Cardiac muscle cell (in vitro differentiated cells and primary cell): Measurements from ENCODE around the gene RLN3. TPM values are rescaled to one million over a fixed set of nuclear protein-coding genes. Genes with fewer than 3 reads are reported as not detected.

Experiments used
- DNase-seq, 2 donors: peaks; one replicate each; pipeline versions ENCODE4 v3.0.0 to v3.0.0-alpha.2; 2010 to 2017; ENCODE audit warnings: low read depth in 1 of 2, low spot score in 1 of 2
- H3K27ac ChIP-seq: fragments of 200-600 bp; sonication (generic); 2 replicates; pipeline ENCODE4 v1.5.1; 2016
- H3K27me3 ChIP-seq: fragments of 200-600 bp; sonication (generic); 2 replicates; pipeline ENCODE4 v1.6.0; 2016; ENCODE audit warnings: control low read depth
- H3K36me3 ChIP-seq: fragments of 200-600 bp; sonication (generic); 2 replicates; pipeline ENCODE4 v1.5.1; 2016; ENCODE audit warnings: control low read depth
- H3K4me1 ChIP-seq: fragments of 200-600 bp; sonication (generic); 2 replicates; pipeline ENCODE4 v1.8.1; 2017; ENCODE audit warnings: low read depth, mild to moderate bottlenecking, mixed run types
- H3K4me3 ChIP-seq: fragments of 200-600 bp; sonication (generic); 2 replicates; pipeline ENCODE4 v1.5.1; 2016; ENCODE audit warnings: mild to moderate bottlenecking
- H3K9me3 ChIP-seq: fragments of 200-600 bp; sonication (generic); 2 replicates; pipeline ENCODE4 v1.5.1; 2017; ENCODE audit warnings: low read depth, mild to moderate bottlenecking, control low read depth
- polyA plus RNA-seq: library from polyadenylated mRNA; unstranded; fragments of >200 nt; fragmentation: Nextera tagmentation; extraction: Ambion mirVana; gene quantifications from 2 replicates; pipeline ENCODE4 v1.2.1, GENCODE V29; 2016
- total RNA-seq: library from RNA; depleted of rRNA; stranded (reverse); fragments of >200 nt; gene quantifications from 2 replicates; pipeline ENCODE4 v1.2.3, GENCODE V29; 2016
- TF ChIP-seq, protein P1 (sequence below): IDR thresholded peaks from 2 replicates; pipeline ENCODE4 v1.5.1; 2012; ENCODE audit warnings: low read depth, mild to moderate bottlenecking, low read length

Gene RLN3
- not detected in 2 replicates for total RNA-seq
- polyA plus RNA-seq: 0.44 TPM in 1 of 2 replicates, not detected in the other

DNA sequence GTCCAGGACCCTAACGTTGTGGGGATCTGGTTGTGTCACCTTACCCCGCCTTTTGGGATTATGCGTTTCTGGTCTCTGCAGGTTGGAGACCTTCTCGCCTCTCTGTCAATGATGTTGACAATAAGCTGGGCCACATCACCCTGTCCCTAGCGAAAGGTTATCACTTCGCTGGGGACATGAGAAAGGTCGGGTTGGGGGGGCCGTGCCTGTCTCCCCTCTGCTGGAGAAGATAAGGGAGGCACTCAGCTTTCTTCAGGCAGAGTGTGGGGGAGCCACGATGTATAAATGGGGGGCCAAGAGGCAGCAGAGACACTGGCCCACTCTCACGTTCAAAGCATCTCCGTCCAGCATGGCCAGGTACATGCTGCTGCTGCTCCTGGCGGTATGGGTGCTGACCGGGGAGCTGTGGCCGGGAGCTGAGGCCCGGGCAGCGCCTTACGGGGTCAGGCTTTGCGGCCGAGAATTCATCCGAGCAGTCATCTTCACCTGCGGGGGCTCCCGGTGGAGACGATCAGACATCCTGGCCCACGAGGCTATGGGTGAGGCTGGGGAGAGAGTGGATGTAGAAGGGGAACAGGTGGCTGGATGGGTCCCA, at the start of gene RLN3:
RLN3 (plus strand) TSS at position 293 of the 595 bp plus-strand sequence; CDS start at position 350, 57 bp downstream.
- TF ChIP-seq, protein P1, sequence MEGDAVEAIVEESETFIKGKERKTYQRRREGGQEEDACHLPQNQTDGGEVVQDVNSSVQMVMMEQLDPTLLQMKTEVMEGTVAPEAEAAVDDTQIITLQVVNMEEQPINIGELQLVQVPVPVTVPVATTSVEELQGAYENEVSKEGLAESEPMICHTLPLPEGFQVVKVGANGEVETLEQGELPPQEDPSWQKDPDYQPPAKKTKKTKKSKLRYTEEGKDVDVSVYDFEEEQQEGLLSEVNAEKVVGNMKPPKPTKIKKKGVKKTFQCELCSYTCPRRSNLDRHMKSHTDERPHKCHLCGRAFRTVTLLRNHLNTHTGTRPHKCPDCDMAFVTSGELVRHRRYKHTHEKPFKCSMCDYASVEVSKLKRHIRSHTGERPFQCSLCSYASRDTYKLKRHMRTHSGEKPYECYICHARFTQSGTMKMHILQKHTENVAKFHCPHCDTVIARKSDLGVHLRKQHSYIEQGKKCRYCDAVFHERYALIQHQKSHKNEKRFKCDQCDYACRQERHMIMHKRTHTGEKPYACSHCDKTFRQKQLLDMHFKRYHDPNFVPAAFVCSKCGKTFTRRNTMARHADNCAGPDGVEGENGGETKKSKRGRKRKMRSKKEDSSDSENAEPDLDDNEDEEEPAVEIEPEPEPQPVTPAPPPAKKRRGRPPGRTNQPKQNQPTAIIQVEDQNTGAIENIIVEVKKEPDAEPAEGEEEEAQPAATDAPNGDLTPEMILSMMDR: no peak
- H3K36me3 ChIP-seq: no peaks in the 10 kb centered on the region
- H3K27ac ChIP-seq: no peak within 1 kb of the TSS
- H3K4me3 ChIP-seq: no peak within 1 kb of the TSS
- H3K27me3 ChIP-seq: no peaks in the 10 kb centered on the region
- no peaks in the 10 kb centered on the region for H3K9me3 ChIP-seq
- DNase-seq: no peak
- no peaks in the 10 kb centered on the region for H3K4me1 ChIP-seq

DNA sequence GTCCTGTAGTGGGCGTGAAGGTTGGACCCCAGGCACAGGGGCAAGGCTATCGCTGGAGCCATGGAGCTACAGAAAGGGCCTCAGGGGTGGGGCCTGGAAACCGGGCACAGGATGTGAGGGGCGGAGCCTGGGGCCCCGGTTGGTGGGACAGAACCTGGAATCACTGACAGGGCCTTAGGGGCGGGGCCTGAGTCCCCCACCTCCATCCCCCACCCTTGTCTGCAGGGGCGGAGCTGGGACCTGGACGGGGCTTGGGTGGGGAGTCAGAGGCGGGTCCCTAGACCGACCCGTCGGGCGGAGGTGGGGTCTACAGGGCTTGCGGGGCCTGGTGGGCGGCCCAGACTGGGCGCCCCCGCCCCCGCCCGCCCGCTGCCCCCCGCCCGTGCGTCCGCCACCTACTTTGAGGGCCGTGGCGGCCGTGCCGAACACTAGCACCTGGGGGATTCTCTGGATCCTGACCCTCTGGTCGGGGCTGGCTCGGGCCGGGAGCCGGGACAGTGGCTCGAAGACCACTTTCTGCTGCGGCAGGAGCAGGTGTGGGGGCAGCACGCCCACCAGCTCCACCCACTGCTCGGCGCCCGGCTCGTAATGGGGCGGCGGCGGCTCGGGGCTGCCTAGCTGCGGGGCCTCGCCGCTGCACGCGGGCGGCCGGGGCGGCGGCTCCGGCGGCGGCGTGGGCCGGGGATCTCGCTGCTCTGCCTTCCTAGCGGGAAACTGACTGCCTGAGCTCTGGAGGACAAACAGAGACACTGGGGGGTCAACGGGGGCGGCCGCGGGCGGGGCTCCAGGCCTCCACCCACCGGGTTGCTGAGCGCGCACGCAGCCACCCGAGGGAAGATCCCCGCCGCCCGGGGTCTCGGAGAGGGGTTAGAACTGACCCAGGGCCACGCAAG, 49.4 kb upstream of the RLN3 start:
- H3K36me3 ChIP-seq: no peaks in the 10 kb centered on the region
- peak; percentile 77 to 83 for DNase-seq
- TF ChIP-seq, protein P1: no peak
- no peak overlapping the region for H3K27ac ChIP-seq
- no peaks in the 10 kb centered on the region for H3K9me3 ChIP-seq
- H3K4me3 ChIP-seq: peak overlapping the region; percentile 28
- H3K27me3 ChIP-seq: no peaks in the 10 kb centered on the region
- peaks cover 7% of the 10 kb centered on the region for H3K4me1 ChIP-seq

DNA sequence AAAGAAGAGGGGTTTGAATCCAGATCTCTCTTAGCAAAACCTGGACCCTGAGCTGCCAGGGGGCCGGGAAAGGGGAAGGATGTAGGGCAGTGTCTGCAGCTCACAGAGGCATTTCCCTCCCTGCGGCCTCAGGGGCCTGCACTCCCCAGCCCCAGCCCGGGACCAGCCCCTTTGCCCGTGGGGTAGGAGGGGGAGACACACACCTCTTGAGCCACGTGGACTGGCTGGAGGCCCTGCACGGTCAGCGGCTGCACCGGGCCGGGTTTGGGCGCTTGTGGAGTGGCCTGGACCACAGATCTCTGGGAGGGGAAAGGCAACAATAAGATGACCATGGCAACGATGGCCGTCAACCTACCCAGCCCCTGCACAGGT, 48.7 kb upstream of the RLN3 start:
- H3K36me3 ChIP-seq: no peaks in the 10 kb centered on the region
- peak in 1 of 2 donors; percentile 20 for DNase-seq
- H3K9me3 ChIP-seq: no peaks in the 10 kb centered on the region
- H3K27me3 ChIP-seq: no peaks in the 10 kb centered on the region
- H3K4me1 ChIP-seq: peaks cover 7% of the 10 kb centered on the region
- TF ChIP-seq, protein P1: no peak
- no peak overlapping the region for H3K27ac ChIP-seq
- peak overlapping the region; percentile 28 for H3K4me3 ChIP-seq

DNA sequence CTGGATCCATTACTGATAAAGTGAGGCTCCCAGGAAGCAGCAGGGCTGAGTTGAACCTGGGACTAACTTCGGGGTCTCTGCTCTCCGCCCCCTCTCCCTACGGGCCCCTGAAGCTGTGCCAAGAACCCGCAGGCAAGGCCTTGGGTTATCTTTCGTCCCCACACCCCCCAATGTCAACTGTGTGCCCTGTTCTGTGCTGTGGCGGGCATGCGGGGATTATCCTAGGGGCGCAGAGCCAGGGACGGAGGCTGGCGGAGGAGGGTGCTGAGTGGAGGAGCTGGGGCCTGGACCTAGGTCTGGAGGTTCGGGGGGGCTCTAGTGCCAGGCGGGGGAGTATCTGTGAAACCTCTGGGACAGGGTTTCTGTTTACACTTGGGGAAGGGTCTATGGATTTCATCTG, 48.3 kb upstream of the RLN3 start:
- Histone ChIP-seq H3K4me3 (no peak overlapping the region), H3K9me3 (no peaks in the 10 kb centered on the region), H3K27ac (no peak overlapping the region), H3K36me3 (no peaks in the 10 kb centered on the region), H3K27me3 (no peaks in the 10 kb centered on the region), H3K4me1 (peaks cover 7% of the 10 kb centered on the region)
- no peak for DNase-seq
- TF ChIP-seq, protein P1: no peak

- TF ChIP-seq, protein P1: no peak
- DNase-seq: no peak
- Histone ChIP-seq H3K27me3 (no peaks in the 10 kb centered on the region), H3K27ac (no peak overlapping the region), H3K4me3 (no peak overlapping the region), H3K36me3 (no peaks in the 10 kb centered on the region), H3K9me3 (no peaks in the 10 kb centered on the region), H3K4me1 (peaks cover 7% of the 10 kb centered on the region)
These were observed 47.6 kb upstream of the RLN3 start for GRCh38 chr19:13980340-13980739.
